ENCODE measurements around the gene ERCC3.
"Not testable (repeated sequence)": the region's sequence is repeated elsewhere in the genome, so short reads cannot be mapped to it uniquely, and the experiment has no call there.

Gene ERCC3

GRCh38 chr2:127239395-127239794, 54.5 kb downstream of the ERCC3 start:
- Histone ChIP-seq H3K27me3 (ENCODE audit: insufficient read depth, poor library complexity, severe bottlenecking) (no peaks in the 10 kb centered on the region), H3K27ac (ENCODE audit: poor library complexity, severe bottlenecking) (no peak overlapping the region), H3K4me1 (ENCODE audit: insufficient read depth, poor library complexity, severe bottlenecking) (no peaks in the 10 kb centered on the region), H3K36me3 (ENCODE audit: low read depth) (no peaks in the 10 kb centered on the region), H3K4me3 (ENCODE audit: severe bottlenecking) (no peak overlapping the region), H3K9me3 (ENCODE audit: severe bottlenecking) (no peaks in the 10 kb centered on the region)
- ATAC-seq (ENCODE audit: low read depth) (no peak), DNase-seq (ENCODE audit: low spot score) (no peak)
- no peak for TF ChIP-seq CTCF (IDR thresholded peaks at IDR 0.05; ENCODE audit: poor library complexity, severe bottlenecking)

- H3K4me3 ChIP-seq (ENCODE audit: severe bottlenecking); H3K4me1 ChIP-seq (ENCODE audit: insufficient read depth, poor library complexity, severe bottlenecking); H3K27me3 ChIP-seq (ENCODE audit: insufficient read depth, poor library complexity, severe bottlenecking); DNase-seq (ENCODE audit: low spot score); H3K36me3 ChIP-seq (ENCODE audit: low read depth); H3K9me3 ChIP-seq (ENCODE audit: severe bottlenecking); H3K27ac ChIP-seq (ENCODE audit: poor library complexity, severe bottlenecking); ATAC-seq (ENCODE audit: low read depth): not testable (repeated sequence)
These were observed 56.2 kb downstream of the ERCC3 start for GRCh38 chr2:127237768-127238167.

- no peak for TF ChIP-seq CTCF (IDR thresholded peaks at IDR 0.05; ENCODE audit: poor library complexity, severe bottlenecking)
- ATAC-seq (ENCODE audit: low read depth) (no peak), DNase-seq (ENCODE audit: low spot score) (no peak)
- H3K36me3 ChIP-seq (ENCODE audit: low read depth) = no peaks in the 10 kb centered on the region
- no peaks in the 10 kb centered on the region for H3K27me3 ChIP-seq (ENCODE audit: insufficient read depth, poor library complexity, severe bottlenecking)
- no peak overlapping the region for H3K4me3 ChIP-seq (ENCODE audit: severe bottlenecking)
- H3K9me3 ChIP-seq (ENCODE audit: severe bottlenecking) = no peaks in the 10 kb centered on the region
- no peaks in the 10 kb centered on the region for H3K4me1 ChIP-seq (ENCODE audit: insufficient read depth, poor library complexity, severe bottlenecking)
- H3K27ac ChIP-seq (ENCODE audit: poor library complexity, severe bottlenecking) = no peak overlapping the region
These were observed 58.8 kb downstream of the ERCC3 start for GRCh38 chr2:127235082-127235702.

GRCh38 chr2:127233710-127234109, 60.2 kb downstream of the ERCC3 start:
- H3K36me3 ChIP-seq (ENCODE audit: low read depth) = no peaks in the 10 kb centered on the region
- H3K9me3 ChIP-seq (ENCODE audit: severe bottlenecking) = no peaks in the 10 kb centered on the region
- H3K27me3 ChIP-seq (ENCODE audit: insufficient read depth, poor library complexity, severe bottlenecking) = no peaks in the 10 kb centered on the region
- DNase-seq (ENCODE audit: low spot score) (no peak), ATAC-seq (ENCODE audit: low read depth) (no peak)
- no peak for TF ChIP-seq CTCF (IDR thresholded peaks at IDR 0.05; ENCODE audit: poor library complexity, severe bottlenecking)
- H3K27ac ChIP-seq (ENCODE audit: poor library complexity, severe bottlenecking) = no peak overlapping the region
- H3K4me1 ChIP-seq (ENCODE audit: insufficient read depth, poor library complexity, severe bottlenecking) = no peaks in the 10 kb centered on the region
- no peak overlapping the region for H3K4me3 ChIP-seq (ENCODE audit: severe bottlenecking)

GRCh38 chr2:127231130-127231865, 62.6 kb downstream of the ERCC3 start:
- H3K36me3 ChIP-seq (ENCODE audit: low read depth) = no peaks in the 10 kb centered on the region
- no peak for DNase-seq (ENCODE audit: low spot score)
- TF ChIP-seq CTCF (IDR thresholded peaks at IDR 0.05; ENCODE audit: poor library complexity, severe bottlenecking) = no peak

More at GRCh38 chr2:127231130-127231865, 62.6 kb downstream of the ERCC3 start:
- no peak overlapping the region for H3K27ac ChIP-seq (ENCODE audit: poor library complexity, severe bottlenecking)
- no peaks in the 10 kb centered on the region for H3K27me3 ChIP-seq (ENCODE audit: insufficient read depth, poor library complexity, severe bottlenecking)
- H3K4me3 ChIP-seq (ENCODE audit: severe bottlenecking) = no peak overlapping the region
- peaks cover 3% of the 10 kb centered on the region for H3K4me1 ChIP-seq (ENCODE audit: insufficient read depth, poor library complexity, severe bottlenecking)
- no peaks in the 10 kb centered on the region for H3K9me3 ChIP-seq (ENCODE audit: severe bottlenecking)
- no peak for ATAC-seq (ENCODE audit: low read depth)

Measured in RWPE2 (cell line).